Prostate gland (tissue), 2 donors: ENCODE data around the gene MAN2A2. TPM values are rescaled to one million over a fixed set of nuclear protein-coding genes. Genes with fewer than 3 reads are reported as not detected.

Experiments used
- DNase-seq: peaks from one replicate; pipeline ENCODE4 v3.0.0-alpha.2; 2019; ENCODE audit warnings: low spot score
- H3K27ac ChIP-seq, 2 donors: fragments of 200-600 bp; sonication (generic); 2 replicates each; pipeline ENCODE4 v1.5.1; 2017 to 2019
- H3K27me3 ChIP-seq: fragments of 200-600 bp; sonication (generic); replicated peaks from 2 replicates; pipeline ENCODE4 v1.5.1; 2019; ENCODE audit not compliant: insufficient read depth
- H3K36me3 ChIP-seq, 2 donors: fragments of 200-600 bp; sonication (generic); 1 replicate in 1 of 2; 2 replicates in 1 of 2; pipeline versions ENCODE4 v1.5.1 to v1.8.1; 2017 to 2019
- H3K4me1 ChIP-seq: fragments of 200-600 bp; sonication (generic); replicated peaks from 2 replicates; pipeline ENCODE4 v1.5.1; 2019
- H3K4me3 ChIP-seq, 2 donors: fragments of 200-600 bp; sonication (generic); 2 replicates each; pipeline ENCODE4 v1.5.1; 2017 to 2019
- H3K9me3 ChIP-seq: fragments of 200-600 bp; sonication (generic); 2 replicates; pipeline ENCODE4 v1.5.1; 2017
- POLR2A ChIP-seq: fragments of 450-650 bp; IDR thresholded peaks from one replicate; pipeline ENCODE4 v1.6.1; 2016; ENCODE audit warnings: antibody characterized with exemption, mild to moderate bottlenecking
- POLR2AphosphoS5 ChIP-seq: sonication (generic); formaldehyde crosslinking; IDR thresholded peaks from one replicate; pipeline ENCODE4 v1.6.1; 2017; ENCODE audit warnings: antibody characterized with exemption
- whole genome bisulfite sequencing: methylation state at CpG from one replicate; pipeline ENCODE4 v1.1.5; 2018; 5-methylcytosine and 5-hydroxymethylcytosine counted together
- intact Hi-C: fragments of 100-400 bp; cut with DNase I; formaldehyde crosslinking; loops from one replicate; pipeline ENCODE4 v1.14.2; 2022
- total RNA-seq, 2 donors: library from RNA; depleted of rRNA; stranded (reverse); fragments of >200 nt; gene quantifications; one replicate each; pipeline ENCODE4 v1.1.0, GENCODE V29; 2016
- TF ChIP-seq, protein P1 (sequence below), 4 experiments: fragments of 200-600 bp in 2 of 4; fragments of 450-650 bp in 2 of 4; sonication (generic) in 2 of 4; IDR thresholded peaks; 1 replicate in 3 of 4; 2 replicates in 1 of 4; pipeline ENCODE4 v1.5.1; 2016 to 2019; ENCODE audit warnings: antibody characterized with exemption in 4 of 4, mild to moderate bottlenecking in 2 of 4, moderate library complexity in 2 of 4

MAN2A2 gene
- total RNA-seq, 2 donors from 2014 or later = 46.6 to 113 TPM

DNA sequence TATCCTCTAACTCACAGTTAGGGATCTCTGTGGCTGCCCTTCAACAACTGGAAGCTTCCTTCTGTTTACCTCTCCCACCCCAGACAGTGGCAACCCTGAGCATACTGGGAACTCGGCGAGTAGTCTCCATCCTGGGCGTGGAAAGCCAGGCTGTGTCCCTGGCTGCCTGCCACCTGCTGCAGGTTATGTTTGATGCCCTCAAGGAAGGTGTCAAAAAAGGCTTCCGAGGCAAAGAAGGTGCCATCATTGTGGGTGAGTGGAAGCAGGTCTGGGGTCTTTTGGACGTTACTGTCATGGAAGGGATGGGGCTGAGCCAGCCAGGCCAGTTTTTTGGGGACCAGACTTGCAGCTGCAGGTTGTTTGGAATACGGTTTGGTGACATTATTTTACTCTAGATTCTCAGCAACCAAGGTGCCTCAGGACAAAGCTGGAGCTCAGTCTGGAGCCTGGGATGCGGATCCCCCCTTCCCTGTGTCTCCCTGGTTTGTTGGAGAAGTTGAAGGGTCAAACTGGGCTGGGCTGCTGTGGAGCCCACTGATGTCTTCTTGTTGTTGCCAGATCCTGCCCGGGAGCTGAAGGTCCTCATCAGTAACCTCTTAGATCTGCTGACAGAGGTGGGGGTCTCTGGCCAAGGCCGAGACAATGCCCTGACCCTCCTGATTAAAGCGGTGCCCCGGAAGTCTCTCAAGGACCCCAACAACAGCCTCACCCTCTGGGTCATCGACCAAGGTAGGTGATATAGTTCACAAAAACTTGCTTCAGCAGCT is 39.4 kb downstream of the MAN2A2 start:
- WGBS = 83% methylated on average over 12 of the region's 12 CpGs
- intact Hi-C loops = no loop called here

DNA sequence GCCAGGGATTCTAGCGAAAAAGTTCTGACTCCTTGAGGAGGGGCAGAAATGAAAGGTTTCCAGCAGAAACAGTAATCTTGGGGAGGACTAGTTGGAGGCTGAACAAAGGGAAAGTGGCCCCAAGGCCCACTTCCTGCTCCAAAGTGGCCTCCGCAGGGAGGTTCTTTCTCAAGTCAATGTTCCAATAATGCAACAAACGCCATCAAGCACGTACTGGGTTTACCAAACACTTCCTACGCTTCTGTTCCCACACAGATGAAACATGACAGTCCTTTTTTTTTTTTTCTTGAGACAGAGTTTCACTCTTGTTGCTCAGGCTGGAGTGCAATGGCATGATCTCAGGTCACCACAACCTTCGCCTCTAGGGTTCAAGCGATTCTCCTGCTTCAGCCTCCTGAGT is 42.0 kb downstream of the MAN2A2 start:
- DNase-seq = no peak
- Histone ChIP-seq H3K4me1 (no peaks in the 10 kb centered on the region), H3K9me3 (no peaks in the 10 kb centered on the region), H3K27ac (no peak overlapping the region), H3K36me3 (peaks cover 31 to 33% of the 10 kb centered on the region in 2 donors), H3K4me3 (no peak overlapping the region), H3K27me3 (no peaks in the 10 kb centered on the region)
- TF ChIP-seq POLR2A (no peak), POLR2AphosphoS5 (no peak)
- TF ChIP-seq, protein P1, sequence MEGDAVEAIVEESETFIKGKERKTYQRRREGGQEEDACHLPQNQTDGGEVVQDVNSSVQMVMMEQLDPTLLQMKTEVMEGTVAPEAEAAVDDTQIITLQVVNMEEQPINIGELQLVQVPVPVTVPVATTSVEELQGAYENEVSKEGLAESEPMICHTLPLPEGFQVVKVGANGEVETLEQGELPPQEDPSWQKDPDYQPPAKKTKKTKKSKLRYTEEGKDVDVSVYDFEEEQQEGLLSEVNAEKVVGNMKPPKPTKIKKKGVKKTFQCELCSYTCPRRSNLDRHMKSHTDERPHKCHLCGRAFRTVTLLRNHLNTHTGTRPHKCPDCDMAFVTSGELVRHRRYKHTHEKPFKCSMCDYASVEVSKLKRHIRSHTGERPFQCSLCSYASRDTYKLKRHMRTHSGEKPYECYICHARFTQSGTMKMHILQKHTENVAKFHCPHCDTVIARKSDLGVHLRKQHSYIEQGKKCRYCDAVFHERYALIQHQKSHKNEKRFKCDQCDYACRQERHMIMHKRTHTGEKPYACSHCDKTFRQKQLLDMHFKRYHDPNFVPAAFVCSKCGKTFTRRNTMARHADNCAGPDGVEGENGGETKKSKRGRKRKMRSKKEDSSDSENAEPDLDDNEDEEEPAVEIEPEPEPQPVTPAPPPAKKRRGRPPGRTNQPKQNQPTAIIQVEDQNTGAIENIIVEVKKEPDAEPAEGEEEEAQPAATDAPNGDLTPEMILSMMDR (IDR thresholded peaks at IDR 0.05) = no peak
- WGBS = 97% methylated on average over 7 of the region's 7 CpGs
- intact Hi-C loops = no loop called here

More for the DNA sequence above, 39.4 kb downstream of the MAN2A2 start:
- no peaks in the 10 kb centered on the region for H3K9me3 ChIP-seq
- no peak overlapping the region for H3K27ac ChIP-seq
- TF ChIP-seq, protein P1 (IDR thresholded peaks at IDR 0.05) = no peak
- TF ChIP-seq POLR2AphosphoS5 (no peak), POLR2A (no peak)
- H3K4me1 ChIP-seq = no peaks in the 10 kb centered on the region
- DNase-seq = no peak
- no peaks in the 10 kb centered on the region for H3K27me3 ChIP-seq
- H3K4me3 ChIP-seq = no peak overlapping the region
- H3K36me3 ChIP-seq = peaks cover 33% of the 10 kb centered on the region in 2 donors

DNA sequence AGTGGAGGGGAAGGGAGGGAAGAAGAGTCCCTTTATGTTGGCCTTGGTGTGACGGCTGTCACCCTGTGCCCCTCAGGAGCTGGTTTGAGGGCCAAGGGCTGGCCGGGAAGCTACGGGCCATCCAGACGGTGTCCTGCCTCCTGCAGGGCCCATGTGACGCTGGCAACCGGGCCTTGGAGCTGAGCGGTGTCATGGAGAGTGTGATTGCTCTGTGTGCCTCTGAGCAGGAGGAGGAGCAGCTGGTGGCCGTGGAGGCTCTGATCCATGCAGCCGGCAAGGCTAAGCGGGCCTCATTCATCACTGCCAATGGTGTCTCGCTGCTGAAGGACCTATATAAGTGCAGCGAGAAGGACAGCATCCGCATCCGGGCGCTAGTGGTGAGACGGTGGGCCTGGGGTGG is 43.4 kb downstream of the MAN2A2 start:
- Histone ChIP-seq H3K9me3 (no peaks in the 10 kb centered on the region), H3K27me3 (no peaks in the 10 kb centered on the region), H3K4me3 (no peak overlapping the region), H3K36me3 (peaks cover 20 to 23% of the 10 kb centered on the region in 2 donors), H3K27ac (no peak overlapping the region), H3K4me1 (no peaks in the 10 kb centered on the region)
- 87% methylated on average over 16 of the region's 16 CpGs for WGBS
- intact Hi-C loops = no loop called here
- DNase-seq = no peak
- TF ChIP-seq POLR2A (no peak), POLR2AphosphoS5 (no peak)
- TF ChIP-seq, protein P1 (IDR thresholded peaks at IDR 0.05) = no peak

GRCh38 chr15:90946941-90947576 is 44.0 kb downstream of the MAN2A2 start:
- intact Hi-C loops = no loop called here

More at GRCh38 chr15:90946941-90947576, 44.0 kb downstream of the MAN2A2 start:
- Histone ChIP-seq H3K9me3 (no peaks in the 10 kb centered on the region), H3K4me1 (no peaks in the 10 kb centered on the region), H3K27me3 (no peaks in the 10 kb centered on the region), H3K36me3 (peaks cover 19 to 23% of the 10 kb centered on the region in 2 donors), H3K27ac (no peak overlapping the region), H3K4me3 (no peak overlapping the region)
- no peak for DNase-seq
- TF ChIP-seq POLR2AphosphoS5 = no peak
- TF ChIP-seq, protein P1 (IDR thresholded peaks at IDR 0.05) = no peak
- 76% methylated on average over 8 of the region's 8 CpGs for WGBS
